WTC11 (cell line): ENCODE data around the gene HDHD5. TPM values are rescaled to one million over a fixed set of nuclear protein-coding genes. Genes with fewer than 3 reads are reported as not detected.

Source experiments
- AFF4 ChIP-seq: sonication (generic); formaldehyde crosslinking; IDR thresholded peaks from 2 replicates; pipeline ENCODE4 v1.8.1; 2023; ENCODE audit warnings: mild to moderate bottlenecking, missing genetic modification reagents, borderline replicate concordance
- ATF3 ChIP-seq: sonication (generic); formaldehyde crosslinking; conservative IDR thresholded peaks from 2 replicates; pipeline ENCODE4 v1.8.1; 2022; ENCODE audit warnings: mild to moderate bottlenecking, missing genetic modification reagents
- CDX4 ChIP-seq: fragments of 250-450 bp; sonication (Bioruptor Pico); IDR thresholded peaks from 2 replicates; pipeline ENCODE4 v1.9.0; 2021; ENCODE audit warnings: moderate library complexity, mild to moderate bottlenecking, inconsistent platforms, borderline replicate concordance
- E2F1 ChIP-seq: sonication (generic); formaldehyde crosslinking; IDR thresholded peaks from 2 replicates; pipeline ENCODE4 v1.8.0; 2022; ENCODE audit warnings: mild to moderate bottlenecking, missing genetic modification reagents
- ERG ChIP-seq: fragments of 250-450 bp; sonication (Bioruptor Pico); IDR thresholded peaks from 2 replicates; pipeline ENCODE4 v1.8.0; 2021; ENCODE audit warnings: mild to moderate bottlenecking
- FOXK1 ChIP-seq: sonication (generic); formaldehyde crosslinking; IDR thresholded peaks from 2 replicates; pipeline ENCODE4 v1.8.0; 2022; ENCODE audit warnings: mild to moderate bottlenecking, moderate library complexity, missing genetic modification reagents
- HMGA2 ChIP-seq: fragments of 250-450 bp; sonication (Bioruptor Pico); IDR thresholded peaks from 2 replicates; pipeline ENCODE4 v1.4.0; 2021; ENCODE audit warnings: mild to moderate bottlenecking, moderate library complexity
- KAT7 ChIP-seq: sonication (generic); formaldehyde crosslinking; IDR thresholded peaks from 2 replicates; pipeline ENCODE4 v1.8.1; 2023; ENCODE audit warnings: missing genetic modification reagents, mild to moderate bottlenecking, borderline replicate concordance
- NR3C1 ChIP-seq: sonication (generic); formaldehyde crosslinking; conservative IDR thresholded peaks from 2 replicates; pipeline ENCODE4 v1.8.1; 2023; ENCODE audit warnings: low read depth, mild to moderate bottlenecking, missing genetic modification reagents
- SMAD4 ChIP-seq: sonication (generic); formaldehyde crosslinking; IDR thresholded peaks from 2 replicates; pipeline ENCODE4 v1.8.0; 2022; ENCODE audit warnings: mild to moderate bottlenecking, missing genetic modification reagents
- USF2 ChIP-seq: sonication (generic); formaldehyde crosslinking; IDR thresholded peaks from 2 replicates; pipeline ENCODE4 v1.8.1; 2023; ENCODE audit warnings: mild to moderate bottlenecking, missing genetic modification reagents, moderate library complexity
- ZNF121 ChIP-seq: sonication (generic); formaldehyde crosslinking; IDR thresholded peaks from 2 replicates; pipeline ENCODE4 v1.8.0; 2023; ENCODE audit warnings: missing genetic modification reagents
- ZNF138 ChIP-seq: sonication (generic); formaldehyde crosslinking; conservative IDR thresholded peaks from 2 replicates; pipeline ENCODE4 v1.8.1; 2022; ENCODE audit warnings: mild to moderate bottlenecking, moderate library complexity, missing genetic modification reagents
- ZNF219 ChIP-seq: sonication (generic); formaldehyde crosslinking; IDR thresholded peaks from 2 replicates; pipeline ENCODE4 v1.8.0; 2023; ENCODE audit warnings: missing genetic modification reagents, mild to moderate bottlenecking, borderline replicate concordance
- ZNF317 ChIP-seq: sonication (generic); formaldehyde crosslinking; IDR thresholded peaks from 2 replicates; pipeline ENCODE4 v1.8.1; 2023; ENCODE audit warnings: low read depth, mild to moderate bottlenecking, moderate library complexity, missing genetic modification reagents, borderline replicate concordance
- ZNF396 ChIP-seq: fragments of 250-450 bp; sonication (Bioruptor Pico); IDR thresholded peaks from 2 replicates; pipeline ENCODE4 v1.8.0; 2021; ENCODE audit warnings: mild to moderate bottlenecking, moderate library complexity, borderline replicate concordance
- ZNF416 ChIP-seq: fragments of 250-450 bp; sonication (Bioruptor Pico); IDR thresholded peaks from 2 replicates; pipeline ENCODE4 v1.9.0; 2021; ENCODE audit warnings: mild to moderate bottlenecking, inconsistent platforms
- total RNA-seq: library from RNA; stranded (reverse); gene quantifications from 3 replicates; pipeline ENCODE4 v1.2.3, GENCODE V29; 2021
- TF ChIP-seq, protein P1 (sequence below): sonication (generic); formaldehyde crosslinking; IDR thresholded peaks from 2 replicates; pipeline ENCODE4 v1.8.0; 2023; ENCODE audit warnings: missing genetic modification reagents, mild to moderate bottlenecking, borderline replicate concordance
- TF ChIP-seq, protein P2 (sequence below): sonication (generic); formaldehyde crosslinking; IDR thresholded peaks from 2 replicates; pipeline ENCODE4 v1.8.1; 2022; ENCODE audit warnings: mild to moderate bottlenecking, missing genetic modification reagents, moderate library complexity, borderline replicate concordance
- TF ChIP-seq, protein P3 (sequence below): sonication (generic); formaldehyde crosslinking; IDR thresholded peaks from 2 replicates; pipeline ENCODE4 v1.8.0; 2022; ENCODE audit warnings: mild to moderate bottlenecking, missing genetic modification reagents

Gene HDHD5
- total RNA-seq, 1 experiment from 2014 or later: 84.0 TPM

- TF ChIP-seq USF2 (CRISPR knock-in tag): no peak
- no peak for TF ChIP-seq AFF4 (CRISPR knock-in tag)
- no peak for TF ChIP-seq CDX4 (CRISPR knock-in tag)
- 0 out of 2 replicates have a peak, but pooled peaks have one; percentile 12 for TF ChIP-seq KAT7 (CRISPR knock-in tag)
- peak; percentile 75; the same call in 1 of the 2 replicates for TF ChIP-seq SMAD4 (CRISPR knock-in tag)
- TF ChIP-seq, protein P1, sequence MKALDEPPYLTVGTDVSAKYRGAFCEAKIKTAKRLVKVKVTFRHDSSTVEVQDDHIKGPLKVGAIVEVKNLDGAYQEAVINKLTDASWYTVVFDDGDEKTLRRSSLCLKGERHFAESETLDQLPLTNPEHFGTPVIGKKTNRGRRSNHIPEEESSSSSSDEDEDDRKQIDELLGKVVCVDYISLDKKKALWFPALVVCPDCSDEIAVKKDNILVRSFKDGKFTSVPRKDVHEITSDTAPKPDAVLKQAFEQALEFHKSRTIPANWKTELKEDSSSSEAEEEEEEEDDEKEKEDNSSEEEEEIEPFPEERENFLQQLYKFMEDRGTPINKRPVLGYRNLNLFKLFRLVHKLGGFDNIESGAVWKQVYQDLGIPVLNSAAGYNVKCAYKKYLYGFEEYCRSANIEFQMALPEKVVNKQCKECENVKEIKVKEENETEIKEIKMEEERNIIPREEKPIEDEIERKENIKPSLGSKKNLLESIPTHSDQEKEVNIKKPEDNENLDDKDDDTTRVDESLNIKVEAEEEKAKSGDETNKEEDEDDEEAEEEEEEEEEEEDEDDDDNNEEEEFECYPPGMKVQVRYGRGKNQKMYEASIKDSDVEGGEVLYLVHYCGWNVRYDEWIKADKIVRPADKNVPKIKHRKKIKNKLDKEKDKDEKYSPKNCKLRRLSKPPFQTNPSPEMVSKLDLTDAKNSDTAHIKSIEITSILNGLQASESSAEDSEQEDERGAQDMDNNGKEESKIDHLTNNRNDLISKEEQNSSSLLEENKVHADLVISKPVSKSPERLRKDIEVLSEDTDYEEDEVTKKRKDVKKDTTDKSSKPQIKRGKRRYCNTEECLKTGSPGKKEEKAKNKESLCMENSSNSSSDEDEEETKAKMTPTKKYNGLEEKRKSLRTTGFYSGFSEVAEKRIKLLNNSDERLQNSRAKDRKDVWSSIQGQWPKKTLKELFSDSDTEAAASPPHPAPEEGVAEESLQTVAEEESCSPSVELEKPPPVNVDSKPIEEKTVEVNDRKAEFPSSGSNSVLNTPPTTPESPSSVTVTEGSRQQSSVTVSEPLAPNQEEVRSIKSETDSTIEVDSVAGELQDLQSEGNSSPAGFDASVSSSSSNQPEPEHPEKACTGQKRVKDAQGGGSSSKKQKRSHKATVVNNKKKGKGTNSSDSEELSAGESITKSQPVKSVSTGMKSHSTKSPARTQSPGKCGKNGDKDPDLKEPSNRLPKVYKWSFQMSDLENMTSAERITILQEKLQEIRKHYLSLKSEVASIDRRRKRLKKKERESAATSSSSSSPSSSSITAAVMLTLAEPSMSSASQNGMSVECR: peak; percentile 92; the same call in 1 of the 2 replicates
- no peak for TF ChIP-seq ATF3 (CRISPR knock-in tag)
- TF ChIP-seq ZNF121 (CRISPR knock-in tag): no peak
- peak; percentile 86 for TF ChIP-seq ZNF138
- TF ChIP-seq ZNF317: no peak
- no peak; the same call in 1 of the 2 replicates for TF ChIP-seq E2F1 (CRISPR knock-in tag)
- TF ChIP-seq, protein P2, sequence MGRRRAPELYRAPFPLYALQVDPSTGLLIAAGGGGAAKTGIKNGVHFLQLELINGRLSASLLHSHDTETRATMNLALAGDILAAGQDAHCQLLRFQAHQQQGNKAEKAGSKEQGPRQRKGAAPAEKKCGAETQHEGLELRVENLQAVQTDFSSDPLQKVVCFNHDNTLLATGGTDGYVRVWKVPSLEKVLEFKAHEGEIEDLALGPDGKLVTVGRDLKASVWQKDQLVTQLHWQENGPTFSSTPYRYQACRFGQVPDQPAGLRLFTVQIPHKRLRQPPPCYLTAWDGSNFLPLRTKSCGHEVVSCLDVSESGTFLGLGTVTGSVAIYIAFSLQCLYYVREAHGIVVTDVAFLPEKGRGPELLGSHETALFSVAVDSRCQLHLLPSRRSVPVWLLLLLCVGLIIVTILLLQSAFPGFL: no peak
- 0 out of 2 replicates have a peak, but pooled peaks have one; percentile 75 for TF ChIP-seq NR3C1 (CRISPR knock-in tag)
- TF ChIP-seq, protein P3, sequence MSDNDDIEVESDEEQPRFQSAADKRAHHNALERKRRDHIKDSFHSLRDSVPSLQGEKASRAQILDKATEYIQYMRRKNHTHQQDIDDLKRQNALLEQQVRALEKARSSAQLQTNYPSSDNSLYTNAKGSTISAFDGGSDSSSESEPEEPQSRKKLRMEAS (CRISPR knock-in tag): peak; percentile 97
- peak; percentile 32; the same call in 1 of the 2 replicates for TF ChIP-seq ZNF416 (CRISPR knock-in tag)
- no peak for TF ChIP-seq ZNF396
- peak; percentile 63; the same call in 1 of the 2 replicates for TF ChIP-seq FOXK1 (CRISPR knock-in tag)
- no peak for TF ChIP-seq ERG (CRISPR knock-in tag)
- no peak for TF ChIP-seq HMGA2
- TF ChIP-seq ZNF219: 0 out of 2 replicates have a peak, but pooled peaks have one; percentile 75
Measured at GRCh38 chr22:17119481-17120202, 39.4 kb downstream of the HDHD5 start (continued).
